ENCODE results near the gene RAVER1. TPM values are rescaled to one million over a fixed set of nuclear protein-coding genes. Genes with fewer than 3 reads are reported as not detected.

Gene RAVER1
- total RNA-seq, 1 experiment from 2014 or later, result 86.9 TPM

DNA sequence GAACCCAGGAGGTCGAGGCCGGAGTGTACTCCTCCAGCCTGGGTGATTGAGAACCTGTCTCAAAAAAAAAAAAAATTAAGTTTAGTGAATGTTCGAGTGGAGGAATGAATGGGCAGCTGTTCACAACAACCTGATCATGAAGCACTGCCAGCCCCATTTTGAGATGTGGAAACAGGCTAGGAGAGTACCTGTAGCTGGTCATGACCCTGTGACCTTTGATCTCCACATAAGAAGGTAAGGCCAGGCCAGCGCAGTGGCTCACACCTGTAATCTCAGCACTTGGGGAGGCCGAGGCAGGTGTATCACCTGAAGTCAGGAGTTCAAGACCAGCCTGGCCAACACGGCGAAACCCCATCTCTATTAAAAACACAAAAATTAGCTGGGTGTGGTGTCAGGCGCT lies 7.6 kb downstream of the RAVER1 start:
- no peaks in the 10 kb centered on the region for H3K9me3 Mint-ChIP-seq
- H3K4me3 Mint-ChIP-seq, result no peak overlapping the region
- no peaks in the 10 kb centered on the region for H3K4me1 Mint-ChIP-seq
- DNase-seq (ENCODE audit: low spot score) (no peak), ATAC-seq (no peak)
- TF ChIP-seq ATF1 (CRISPR knock-in tag; IDR thresholded peaks at IDR 0.05) (no peak), EMX1 (CRISPR knock-in tag; IDR thresholded peaks at IDR 0.05) (no peak), SOX15 (CRISPR knock-in tag; IDR thresholded peaks at IDR 0.05) (no peak), ZNF263 (CRISPR knock-in tag; IDR thresholded peaks at IDR 0.05; ENCODE audit: low read depth) (no peak), FOXP1 (CRISPR knock-in tag; IDR thresholded peaks at IDR 0.05; ENCODE audit: borderline replicate concordance) (no peak), CBFB (CRISPR knock-in tag; IDR thresholded peaks at IDR 0.05; ENCODE audit: low read depth) (no peak), NFE2L1 (CRISPR knock-in tag; IDR thresholded peaks at IDR 0.05) (no peak), RORB (CRISPR knock-in tag; IDR thresholded peaks at IDR 0.05) (no peak)
- TF ChIP-seq, protein P1, sequence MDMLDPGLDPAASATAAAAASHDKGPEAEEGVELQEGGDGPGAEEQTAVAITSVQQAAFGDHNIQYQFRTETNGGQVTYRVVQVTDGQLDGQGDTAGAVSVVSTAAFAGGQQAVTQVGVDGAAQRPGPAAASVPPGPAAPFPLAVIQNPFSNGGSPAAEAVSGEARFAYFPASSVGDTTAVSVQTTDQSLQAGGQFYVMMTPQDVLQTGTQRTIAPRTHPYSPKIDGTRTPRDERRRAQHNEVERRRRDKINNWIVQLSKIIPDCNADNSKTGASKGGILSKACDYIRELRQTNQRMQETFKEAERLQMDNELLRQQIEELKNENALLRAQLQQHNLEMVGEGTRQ (CRISPR knock-in tag; IDR thresholded peaks at IDR 0.05), result no peak
- TF ChIP-seq, protein P2, sequence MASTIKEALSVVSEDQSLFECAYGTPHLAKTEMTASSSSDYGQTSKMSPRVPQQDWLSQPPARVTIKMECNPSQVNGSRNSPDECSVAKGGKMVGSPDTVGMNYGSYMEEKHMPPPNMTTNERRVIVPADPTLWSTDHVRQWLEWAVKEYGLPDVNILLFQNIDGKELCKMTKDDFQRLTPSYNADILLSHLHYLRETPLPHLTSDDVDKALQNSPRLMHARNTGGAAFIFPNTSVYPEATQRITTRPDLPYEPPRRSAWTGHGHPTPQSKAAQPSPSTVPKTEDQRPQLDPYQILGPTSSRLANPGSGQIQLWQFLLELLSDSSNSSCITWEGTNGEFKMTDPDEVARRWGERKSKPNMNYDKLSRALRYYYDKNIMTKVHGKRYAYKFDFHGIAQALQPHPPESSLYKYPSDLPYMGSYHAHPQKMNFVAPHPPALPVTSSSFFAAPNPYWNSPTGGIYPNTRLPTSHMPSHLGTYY (CRISPR knock-in tag; IDR thresholded peaks at IDR 0.05), result no peak
- TF ChIP-seq, protein P3, sequence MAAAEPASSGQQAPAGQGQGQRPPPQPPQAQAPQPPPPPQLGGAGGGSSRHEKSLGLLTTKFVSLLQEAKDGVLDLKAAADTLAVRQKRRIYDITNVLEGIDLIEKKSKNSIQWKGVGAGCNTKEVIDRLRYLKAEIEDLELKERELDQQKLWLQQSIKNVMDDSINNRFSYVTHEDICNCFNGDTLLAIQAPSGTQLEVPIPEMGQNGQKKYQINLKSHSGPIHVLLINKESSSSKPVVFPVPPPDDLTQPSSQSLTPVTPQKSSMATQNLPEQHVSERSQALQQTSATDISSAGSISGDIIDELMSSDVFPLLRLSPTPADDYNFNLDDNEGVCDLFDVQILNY (CRISPR knock-in tag; IDR thresholded peaks at IDR 0.05), result no peak
- ChIA-PET POLR2A (no interaction called here), CTCF (no interaction called here)
- H3K27me3 Mint-ChIP-seq (ENCODE audit: low read depth), result no peaks in the 10 kb centered on the region
- H3K27ac Mint-ChIP-seq, result no peak overlapping the region
- peaks cover 40% of the 10 kb centered on the region for H3K36me3 Mint-ChIP-seq

DNA sequence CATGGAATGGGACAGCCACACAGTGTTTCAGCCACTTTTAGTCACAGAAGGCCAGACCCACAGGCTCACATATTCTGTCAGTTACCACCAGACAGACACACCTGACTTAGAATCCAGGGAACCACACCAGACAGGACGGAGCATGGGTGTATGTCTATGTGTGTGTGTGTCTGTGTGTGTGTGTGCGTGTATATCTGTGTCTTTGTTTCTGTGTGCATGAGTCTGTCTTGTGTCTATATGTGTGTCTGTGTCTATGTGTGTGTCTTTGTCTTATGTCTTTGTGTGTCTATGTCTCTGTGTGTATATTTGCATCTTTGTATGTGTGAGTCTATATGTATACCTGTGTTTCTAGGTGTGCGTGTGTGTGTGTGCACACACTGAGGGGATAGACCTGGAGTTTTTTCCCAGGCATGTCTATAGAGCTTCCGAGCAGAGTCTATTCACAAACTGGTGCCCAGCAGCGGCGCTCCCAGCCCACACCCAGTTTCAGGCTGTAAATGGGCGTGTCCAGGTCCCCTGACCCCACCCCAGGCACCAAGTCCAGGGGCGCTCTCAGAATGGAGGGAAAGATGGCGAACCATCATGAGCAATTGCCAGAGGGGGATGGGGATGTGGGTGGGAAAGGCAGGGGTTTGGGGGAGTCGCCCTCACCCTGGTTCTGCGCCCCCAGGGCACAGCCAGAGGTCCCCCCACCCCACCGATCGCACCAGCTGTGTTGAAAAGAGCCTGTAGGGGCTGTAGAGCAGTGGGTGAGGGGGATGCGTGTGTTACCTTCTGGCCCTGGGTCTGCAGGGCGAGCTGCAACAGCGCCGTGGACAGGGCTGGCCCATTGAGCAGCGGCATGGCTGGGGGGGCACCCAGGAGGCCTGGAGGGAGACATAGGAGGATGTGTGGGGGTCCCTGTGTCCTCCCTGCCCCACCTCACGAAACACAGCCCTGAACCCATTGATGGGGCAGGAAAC lies 11.2 kb downstream of the RAVER1 start:
- Mint-ChIP-seq H3K27me3 (ENCODE audit: low read depth) (no peaks in the 10 kb centered on the region), H3K36me3 (peaks cover 26% of the 10 kb centered on the region), H3K27ac (0 out of 2 replicates have a peak overlapping the region, but pooled peaks have one; percentile 29), H3K9me3 (no peaks in the 10 kb centered on the region), H3K4me3 (no peak overlapping the region), H3K4me1 (no peaks in the 10 kb centered on the region)
- DNase-seq (ENCODE audit: low spot score) (no peak), ATAC-seq (no peak)
- POLR2A ChIA-PET, result interaction anchor here (1.3 kb wide), 1 partner anchor 31 kb away, joined by 3 read pairs; no protein-coding TSS in a partner anchor
- CTCF ChIA-PET, result no interaction called here
- TF ChIP-seq TP53 (CRISPR knock-in tag; IDR thresholded peaks at IDR 0.05), result no peak
- TF ChIP-seq OVOL2 (CRISPR knock-in tag; IDR thresholded peaks at IDR 0.05; ENCODE audit: borderline replicate concordance), result no peak
- TF ChIP-seq, protein P4, sequence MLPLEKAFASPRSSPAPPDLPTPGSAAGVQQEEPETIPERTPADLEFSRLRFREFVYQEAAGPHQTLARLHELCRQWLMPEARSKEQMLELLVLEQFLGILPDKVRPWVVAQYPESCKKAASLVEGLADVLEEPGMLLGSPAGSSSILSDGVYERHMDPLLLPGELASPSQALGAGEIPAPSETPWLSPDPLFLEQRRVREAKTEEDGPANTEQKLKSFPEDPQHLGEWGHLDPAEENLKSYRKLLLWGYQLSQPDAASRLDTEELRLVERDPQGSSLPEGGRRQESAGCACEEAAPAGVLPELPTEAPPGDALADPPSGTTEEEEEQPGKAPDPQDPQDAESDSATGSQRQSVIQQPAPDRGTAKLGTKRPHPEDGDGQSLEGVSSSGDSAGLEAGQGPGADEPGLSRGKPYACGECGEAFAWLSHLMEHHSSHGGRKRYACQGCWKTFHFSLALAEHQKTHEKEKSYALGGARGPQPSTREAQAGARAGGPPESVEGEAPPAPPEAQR (CRISPR knock-in tag; IDR thresholded peaks at IDR 0.05), result no peak
- TF ChIP-seq JAZF1 (CRISPR knock-in tag; IDR thresholded peaks at IDR 0.05), result no peak
- TF ChIP-seq, protein P5, sequence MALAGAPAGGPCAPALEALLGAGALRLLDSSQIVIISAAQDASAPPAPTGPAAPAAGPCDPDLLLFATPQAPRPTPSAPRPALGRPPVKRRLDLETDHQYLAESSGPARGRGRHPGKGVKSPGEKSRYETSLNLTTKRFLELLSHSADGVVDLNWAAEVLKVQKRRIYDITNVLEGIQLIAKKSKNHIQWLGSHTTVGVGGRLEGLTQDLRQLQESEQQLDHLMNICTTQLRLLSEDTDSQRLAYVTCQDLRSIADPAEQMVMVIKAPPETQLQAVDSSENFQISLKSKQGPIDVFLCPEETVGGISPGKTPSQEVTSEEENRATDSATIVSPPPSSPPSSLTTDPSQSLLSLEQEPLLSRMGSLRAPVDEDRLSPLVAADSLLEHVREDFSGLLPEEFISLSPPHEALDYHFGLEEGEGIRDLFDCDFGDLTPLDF (CRISPR knock-in tag; IDR thresholded peaks at IDR 0.05), result no peak
- TF ChIP-seq, protein P6, sequence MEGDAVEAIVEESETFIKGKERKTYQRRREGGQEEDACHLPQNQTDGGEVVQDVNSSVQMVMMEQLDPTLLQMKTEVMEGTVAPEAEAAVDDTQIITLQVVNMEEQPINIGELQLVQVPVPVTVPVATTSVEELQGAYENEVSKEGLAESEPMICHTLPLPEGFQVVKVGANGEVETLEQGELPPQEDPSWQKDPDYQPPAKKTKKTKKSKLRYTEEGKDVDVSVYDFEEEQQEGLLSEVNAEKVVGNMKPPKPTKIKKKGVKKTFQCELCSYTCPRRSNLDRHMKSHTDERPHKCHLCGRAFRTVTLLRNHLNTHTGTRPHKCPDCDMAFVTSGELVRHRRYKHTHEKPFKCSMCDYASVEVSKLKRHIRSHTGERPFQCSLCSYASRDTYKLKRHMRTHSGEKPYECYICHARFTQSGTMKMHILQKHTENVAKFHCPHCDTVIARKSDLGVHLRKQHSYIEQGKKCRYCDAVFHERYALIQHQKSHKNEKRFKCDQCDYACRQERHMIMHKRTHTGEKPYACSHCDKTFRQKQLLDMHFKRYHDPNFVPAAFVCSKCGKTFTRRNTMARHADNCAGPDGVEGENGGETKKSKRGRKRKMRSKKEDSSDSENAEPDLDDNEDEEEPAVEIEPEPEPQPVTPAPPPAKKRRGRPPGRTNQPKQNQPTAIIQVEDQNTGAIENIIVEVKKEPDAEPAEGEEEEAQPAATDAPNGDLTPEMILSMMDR (IDR thresholded peaks at IDR 0.05), result no peak
- no peak for TF ChIP-seq SMAD3 (CRISPR knock-in tag; IDR thresholded peaks at IDR 0.05; ENCODE audit: borderline replicate concordance)
- TF ChIP-seq, protein P7, sequence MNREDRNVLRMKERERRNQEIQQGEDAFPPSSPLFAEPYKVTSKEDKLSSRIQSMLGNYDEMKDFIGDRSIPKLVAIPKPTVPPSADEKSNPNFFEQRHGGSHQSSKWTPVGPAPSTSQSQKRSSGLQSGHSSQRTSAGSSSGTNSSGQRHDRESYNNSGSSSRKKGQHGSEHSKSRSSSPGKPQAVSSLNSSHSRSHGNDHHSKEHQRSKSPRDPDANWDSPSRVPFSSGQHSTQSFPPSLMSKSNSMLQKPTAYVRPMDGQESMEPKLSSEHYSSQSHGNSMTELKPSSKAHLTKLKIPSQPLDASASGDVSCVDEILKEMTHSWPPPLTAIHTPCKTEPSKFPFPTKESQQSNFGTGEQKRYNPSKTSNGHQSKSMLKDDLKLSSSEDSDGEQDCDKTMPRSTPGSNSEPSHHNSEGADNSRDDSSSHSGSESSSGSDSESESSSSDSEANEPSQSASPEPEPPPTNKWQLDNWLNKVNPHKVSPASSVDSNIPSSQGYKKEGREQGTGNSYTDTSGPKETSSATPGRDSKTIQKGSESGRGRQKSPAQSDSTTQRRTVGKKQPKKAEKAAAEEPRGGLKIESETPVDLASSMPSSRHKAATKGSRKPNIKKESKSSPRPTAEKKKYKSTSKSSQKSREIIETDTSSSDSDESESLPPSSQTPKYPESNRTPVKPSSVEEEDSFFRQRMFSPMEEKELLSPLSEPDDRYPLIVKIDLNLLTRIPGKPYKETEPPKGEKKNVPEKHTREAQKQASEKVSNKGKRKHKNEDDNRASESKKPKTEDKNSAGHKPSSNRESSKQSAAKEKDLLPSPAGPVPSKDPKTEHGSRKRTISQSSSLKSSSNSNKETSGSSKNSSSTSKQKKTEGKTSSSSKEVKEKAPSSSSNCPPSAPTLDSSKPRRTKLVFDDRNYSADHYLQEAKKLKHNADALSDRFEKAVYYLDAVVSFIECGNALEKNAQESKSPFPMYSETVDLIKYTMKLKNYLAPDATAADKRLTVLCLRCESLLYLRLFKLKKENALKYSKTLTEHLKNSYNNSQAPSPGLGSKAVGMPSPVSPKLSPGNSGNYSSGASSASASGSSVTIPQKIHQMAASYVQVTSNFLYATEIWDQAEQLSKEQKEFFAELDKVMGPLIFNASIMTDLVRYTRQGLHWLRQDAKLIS (CRISPR knock-in tag; IDR thresholded peaks at IDR 0.05; ENCODE audit: borderline replicate concordance), result no peak
- no peak for TF ChIP-seq MXD4 (CRISPR knock-in tag; IDR thresholded peaks at IDR 0.05; ENCODE audit: borderline replicate concordance)
- no peak for TF ChIP-seq NR3C1 (CRISPR knock-in tag; conservative IDR thresholded peaks at IDR 0.05; ENCODE audit: low read depth)

All from WTC11 (cell line).